ENCODE data around the gene EHF.

The EHF gene

DNA sequence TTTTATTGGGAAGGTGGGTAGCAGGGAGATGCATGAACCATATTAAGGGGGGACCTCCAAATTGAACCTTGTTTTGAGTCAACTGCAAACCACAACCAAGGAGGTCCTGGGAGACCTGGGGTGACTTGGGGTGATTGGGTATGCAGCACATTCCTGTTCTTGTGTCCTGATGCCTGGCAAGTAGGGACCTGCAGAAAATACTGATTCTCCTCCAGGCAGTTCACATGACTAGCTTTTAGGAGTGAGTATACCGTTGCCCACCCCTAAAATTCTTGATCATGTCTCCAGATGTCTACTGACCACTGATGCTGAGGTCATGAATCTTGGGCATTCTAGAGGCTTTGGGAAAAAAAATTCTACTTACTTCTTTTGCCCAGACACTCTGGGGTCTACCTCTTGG is 6.3 kb downstream of the EHF start:
- no peak for DNase-seq

GRCh38 chr11:34629711-34630110 is 8.8 kb downstream of the EHF start:
- no peak for DNase-seq

GRCh38 chr11:34630544-34630943 is 9.7 kb downstream of the EHF start:
- no peak for DNase-seq

DNA sequence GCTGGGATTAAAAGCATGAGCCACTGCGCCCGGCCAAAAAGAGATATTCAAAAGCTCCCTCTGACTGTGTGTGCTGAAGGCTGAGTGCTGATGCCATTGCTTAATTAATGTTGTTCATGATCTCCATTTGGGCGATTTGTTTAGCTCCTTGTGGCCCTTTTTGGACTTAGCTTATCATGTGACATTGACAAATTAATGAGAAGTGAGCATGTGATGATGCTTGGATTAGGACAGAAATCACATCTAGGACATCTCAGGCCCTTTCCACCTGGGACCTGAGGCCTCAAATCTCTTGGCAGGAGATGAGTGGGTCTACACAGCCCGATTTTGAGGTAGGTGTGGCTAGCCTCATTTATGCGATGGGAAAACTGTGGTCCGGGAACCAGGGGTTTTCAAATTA is 10.4 kb downstream of the EHF start:
- DNase-seq: no peak

- DNase-seq: no peak
Measured at GRCh38 chr11:34631737-34632104, 10.8 kb downstream of the EHF start.

DNA sequence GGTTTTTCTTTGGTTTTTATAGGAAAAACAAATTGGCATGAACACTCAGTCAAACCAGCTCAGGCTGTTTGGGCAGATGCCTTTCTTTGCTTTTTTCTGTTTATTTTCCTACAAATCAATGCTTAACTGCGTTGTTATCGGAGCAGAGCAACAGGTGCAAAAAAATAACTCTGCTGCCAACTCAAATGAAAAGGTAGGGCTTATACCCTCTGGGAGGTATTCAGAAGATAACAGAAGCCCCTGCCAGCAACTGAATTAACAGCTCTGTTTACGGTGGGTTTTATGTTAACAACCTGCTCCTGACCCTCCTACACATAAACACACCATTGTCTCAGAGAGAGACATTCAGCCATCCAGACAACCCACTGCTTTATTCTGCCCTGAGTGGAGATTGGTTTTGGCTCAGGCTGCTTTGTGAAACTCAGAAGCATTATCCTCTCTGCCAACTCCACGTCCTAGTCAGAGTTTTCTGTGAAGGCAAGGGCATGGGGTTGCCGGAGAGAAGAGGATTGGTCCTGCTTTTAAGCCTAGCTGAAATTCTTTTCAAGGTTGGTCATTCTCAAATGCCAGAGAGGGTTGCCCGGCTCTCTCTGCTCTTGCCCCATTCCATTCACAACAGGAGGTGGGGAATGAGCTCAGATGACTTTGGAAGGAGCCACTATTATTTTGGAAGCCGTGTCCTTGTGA is 11.4 kb downstream of the EHF start:
- no peak for DNase-seq

GRCh38 chr11:34633640-34633989 is 12.7 kb downstream of the EHF start:
- no peak for DNase-seq

- no peak for DNase-seq
Measured at GRCh38 chr11:34633990-34634693, 13.2 kb downstream of the EHF start.

GRCh38 chr11:34634694-34635062 is 13.8 kb downstream of the EHF start:
- no peak for DNase-seq

GRCh38 chr11:34636127-34636526 is 15.2 kb downstream of the EHF start:
- DNase-seq: no peak

DNA sequence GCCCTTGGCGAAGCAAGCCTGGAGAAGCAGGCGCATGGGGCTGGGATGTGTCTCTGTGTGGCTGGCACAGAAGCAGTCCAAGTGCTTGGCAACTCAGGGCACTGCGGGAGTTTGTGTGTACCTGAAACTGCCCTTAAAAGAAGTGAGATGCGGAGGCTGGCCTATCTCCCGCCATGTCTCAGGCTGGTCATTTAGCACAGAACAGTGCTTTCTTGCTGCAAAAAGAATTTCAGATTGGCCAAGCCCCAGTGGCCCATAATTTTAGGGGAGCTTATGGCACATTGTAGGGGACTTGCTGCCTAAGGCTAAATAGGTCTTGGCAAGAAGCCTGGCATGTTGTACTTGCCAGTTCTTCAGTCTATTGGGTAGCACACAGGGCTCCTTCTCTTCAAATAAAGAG is 16.4 kb downstream of the EHF start:
- DNase-seq: no peak

- no peak for DNase-seq
Measured at GRCh38 chr11:34638897-34639296, 18.0 kb downstream of the EHF start.

DNA sequence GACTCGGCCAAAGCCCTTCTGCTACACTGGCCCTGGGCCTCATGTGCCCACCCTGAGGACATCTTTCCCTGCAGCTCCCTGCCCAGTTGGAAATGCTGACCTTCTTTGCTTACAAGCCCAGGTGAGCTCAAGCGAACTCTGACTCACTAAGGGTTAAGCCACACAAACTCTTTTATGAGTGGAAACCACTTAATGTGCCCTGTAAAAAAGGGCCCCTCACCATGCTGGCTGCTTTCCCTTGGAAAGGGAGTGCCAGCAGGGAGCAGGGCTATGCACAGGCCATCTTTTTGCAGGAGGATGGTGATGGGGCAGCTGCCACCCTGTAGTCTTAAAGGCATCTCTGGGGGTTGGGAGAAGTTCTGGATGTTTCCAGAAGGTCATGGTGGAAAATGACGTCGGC is 18.7 kb downstream of the EHF start:
- DNase-seq: no peak

- DNase-seq: no peak
Measured at GRCh38 chr11:34640050-34640923, 19.4 kb downstream of the EHF start.

- DNase-seq: no peak
Measured at GRCh38 chr11:34640924-34641275, 20.0 kb downstream of the EHF start.

GRCh38 chr11:34641456-34641855 is 20.6 kb downstream of the EHF start:
- DNase-seq: no peak

DNA sequence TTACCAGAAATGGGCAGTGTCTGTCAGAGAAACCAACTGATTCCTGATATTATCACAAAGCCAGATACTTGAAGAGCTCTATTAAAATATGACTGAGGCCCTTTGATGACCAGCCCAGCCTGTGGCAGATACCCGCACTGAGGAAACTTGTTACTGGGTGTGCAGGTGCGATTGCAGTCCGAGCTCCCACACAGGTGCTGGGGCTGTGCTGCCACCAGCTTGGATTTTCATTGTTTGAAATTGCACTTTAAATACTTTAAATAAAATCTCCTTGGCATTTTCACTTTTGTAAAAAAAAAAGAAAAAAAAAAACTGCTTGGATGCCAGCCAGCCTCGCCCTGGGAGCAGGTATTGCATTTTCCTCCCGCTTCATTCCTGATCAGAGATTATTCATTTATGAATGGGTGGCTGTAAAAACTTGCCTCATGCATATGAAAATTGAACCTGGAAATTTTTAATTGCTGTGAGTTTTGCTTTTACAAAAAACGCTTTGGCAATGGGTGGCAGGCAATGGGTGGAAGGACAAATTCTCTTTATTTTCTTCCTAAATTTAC is 21.2 kb downstream of the EHF start:
- DNase-seq: no peak

DNA sequence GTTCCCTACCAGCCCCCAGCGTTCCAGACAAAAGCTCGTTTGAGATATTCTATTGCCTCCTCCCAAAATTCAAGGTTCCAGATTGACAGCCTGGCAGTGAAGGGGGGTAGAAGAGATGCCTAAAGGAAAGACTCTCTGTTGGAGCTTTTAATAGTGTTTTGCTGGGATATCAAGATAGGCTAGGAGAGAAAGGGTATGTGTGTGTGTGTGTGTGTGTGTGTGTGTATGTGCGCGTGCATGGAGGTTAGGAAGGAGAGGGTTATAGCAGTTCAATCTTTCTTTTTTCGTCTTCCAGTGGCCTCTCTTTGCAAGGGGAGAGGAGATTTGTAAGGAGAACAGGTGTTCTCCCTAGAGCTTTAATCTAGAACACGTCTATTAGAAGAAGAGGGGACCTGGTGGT is 22.0 kb downstream of the EHF start:
- DNase-seq: no peak

DNA sequence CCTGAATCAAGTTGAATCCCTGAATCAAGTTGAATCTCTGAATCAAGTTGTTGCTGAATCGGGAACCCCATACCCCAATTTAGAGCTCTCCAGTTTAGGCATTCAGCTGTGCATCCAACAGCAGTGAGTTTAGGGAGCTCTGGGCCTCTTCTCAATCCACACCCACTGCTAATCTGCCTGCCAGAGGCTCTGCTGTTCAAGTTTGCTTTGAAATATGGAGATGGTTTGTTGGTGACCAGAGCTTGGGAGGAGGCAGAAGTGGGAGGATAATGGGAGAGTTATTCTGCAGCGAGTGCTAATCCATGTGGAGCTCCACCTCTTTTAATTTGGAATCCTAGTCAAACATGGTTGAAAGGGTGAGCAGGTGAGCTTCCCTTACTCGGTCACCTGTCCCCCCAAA is 22.4 kb downstream of the EHF start:
- no peak for DNase-seq

GRCh38 chr11:34643846-34644245 is 23.0 kb downstream of the EHF start:
- no peak for DNase-seq

GRCh38 chr11:34644669-34645406 is 23.9 kb downstream of the EHF start:
- DNase-seq: no peak

GRCh38 chr11:34646431-34646830 is 25.5 kb downstream of the EHF start:
- no peak for DNase-seq

DNA sequence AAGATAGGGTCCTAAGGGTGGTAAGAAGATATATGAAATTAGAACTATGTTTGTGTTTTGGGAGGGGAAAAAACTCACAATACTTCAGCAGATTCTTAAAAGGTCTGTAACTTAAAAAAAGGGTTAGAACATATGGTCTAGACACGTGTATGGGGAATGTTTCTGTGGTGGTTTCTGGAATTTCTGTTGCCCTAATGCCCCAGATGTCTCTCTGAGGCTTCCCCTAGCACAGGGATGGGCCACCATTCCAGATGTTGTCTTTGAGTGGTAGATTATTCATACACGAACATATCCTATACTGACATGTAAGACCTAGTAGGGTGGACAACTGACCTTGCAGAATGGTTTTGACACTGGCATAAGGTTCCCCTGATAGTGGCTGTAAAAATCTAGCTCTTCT is 26.2 kb downstream of the EHF start:
- DNase-seq: no peak

Data from stimulated activated CD4-positive, alpha-beta T cell treated with anti-CD3 and anti-CD28 coated beads, Interleukin-4, amount 100 ng/mL, for 4 hours (primary cell).